GM18861 (cell line): ENCODE data around the gene SLC25A42.

Experiments
- ATAC-seq: cut with Tn5 transposase; IDR thresholded peaks from one replicate; pipeline ENCODE4 v1.9.1; 2021; ENCODE audit not compliant: unreplicated experiment

Gene SLC25A42

GRCh38 chr19:19157808-19158207 lies 94.0 kb downstream of the SLC25A42 start:
- ATAC-seq, result no peak

- ATAC-seq, result no peak
These were observed 95.7 kb downstream of the SLC25A42 start for GRCh38 chr19:19159534-19159933.

- no peak for ATAC-seq
These were observed 96.8 kb downstream of the SLC25A42 start for GRCh38 chr19:19160461-19161035.

DNA sequence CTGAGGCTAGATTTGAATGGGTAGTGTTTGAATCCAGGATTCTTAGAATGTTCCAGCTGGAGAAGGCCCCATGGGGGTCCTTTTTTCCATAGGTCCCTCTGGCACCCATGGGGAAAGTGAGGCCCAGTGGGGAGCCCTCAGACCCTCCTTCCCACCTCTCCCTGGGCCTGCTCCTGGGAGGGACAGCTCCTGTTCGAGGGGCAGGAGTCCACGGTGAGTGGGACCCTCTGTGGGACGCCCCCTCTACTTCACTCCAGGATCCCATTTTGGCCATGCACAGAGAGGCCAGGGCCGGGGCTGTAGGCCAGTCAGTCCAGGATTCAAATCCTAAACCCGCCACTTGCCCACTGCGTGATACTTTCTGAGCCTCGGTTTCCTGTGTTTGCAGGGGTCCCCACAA lies 98.7 kb downstream of the SLC25A42 start:
- ATAC-seq, result no peak
